ENCODE measurements around the gene AMT.

Gene AMT

DNA sequence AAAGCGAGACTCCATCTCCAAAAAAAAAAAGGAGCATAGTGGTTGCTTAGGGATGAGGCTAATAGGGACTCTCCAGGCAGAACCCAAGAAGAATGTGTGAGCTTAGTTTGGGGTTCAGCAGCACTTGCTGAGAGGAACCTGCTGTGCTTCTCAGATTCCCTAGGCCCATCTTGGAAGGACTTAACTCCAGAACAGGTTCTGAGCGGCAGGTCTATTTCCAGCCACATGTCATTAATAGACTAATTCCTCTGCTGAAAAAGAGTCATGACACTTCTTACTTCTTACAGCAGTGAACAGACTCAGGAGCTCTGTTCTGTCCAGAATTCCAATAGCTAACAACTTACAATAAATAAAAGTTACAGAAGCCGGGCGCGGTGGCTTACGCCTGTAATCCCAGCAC, 33.0 kb downstream of the AMT start:
- no peak for DNase-seq (ENCODE audit: extremely low read depth in 1 of 2, low read depth in 1 of 2)

DNA sequence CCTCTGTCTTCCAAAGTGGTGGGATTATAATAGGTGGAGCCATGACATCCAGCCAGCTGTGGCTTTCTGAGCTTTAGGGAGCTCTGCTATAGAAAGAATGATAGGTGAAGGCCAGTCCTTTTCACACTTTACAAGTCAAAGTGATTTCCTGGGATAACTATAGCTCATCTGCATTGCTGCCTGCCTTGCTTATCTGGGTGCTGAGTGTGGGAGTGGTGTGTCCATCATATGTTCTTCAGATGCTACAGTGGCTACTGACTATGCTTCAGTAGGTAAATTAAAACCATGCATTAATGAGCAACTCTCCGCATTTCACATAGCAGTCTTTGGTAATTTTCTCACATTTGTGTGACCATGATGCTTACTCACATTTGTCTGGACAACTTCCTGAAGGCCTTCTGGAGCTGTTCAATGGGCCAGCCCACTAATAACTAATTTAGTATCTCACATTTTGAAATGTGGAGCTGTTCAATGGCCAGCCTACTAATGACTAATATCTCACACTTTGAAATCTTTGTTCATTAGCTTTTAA, 33.9 kb downstream of the AMT start:
- DNase-seq (ENCODE audit: extremely low read depth in 1 of 2, low read depth in 1 of 2): no peak

DNA sequence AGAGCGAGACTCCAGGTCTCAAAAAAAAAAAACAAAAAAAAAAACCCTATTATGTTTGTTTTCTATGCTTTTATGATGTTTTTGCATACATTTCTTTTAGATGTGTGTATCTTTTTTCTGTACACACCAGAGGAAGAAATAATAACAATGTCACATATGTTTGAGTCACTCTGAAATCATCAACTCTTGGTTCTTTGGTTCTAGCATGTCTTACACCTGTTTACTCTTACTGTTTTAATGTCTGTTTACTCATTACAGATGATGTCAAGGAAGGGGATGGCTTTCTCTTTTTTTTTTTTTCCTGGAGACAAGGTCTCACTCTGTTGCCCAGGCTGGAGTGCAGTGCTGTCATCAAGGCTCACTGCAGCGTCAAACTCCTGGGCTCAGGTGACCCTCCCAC, 34.6 kb downstream of the AMT start:
- DNase-seq (ENCODE audit: extremely low read depth in 1 of 2, low read depth in 1 of 2): no peak

DNA sequence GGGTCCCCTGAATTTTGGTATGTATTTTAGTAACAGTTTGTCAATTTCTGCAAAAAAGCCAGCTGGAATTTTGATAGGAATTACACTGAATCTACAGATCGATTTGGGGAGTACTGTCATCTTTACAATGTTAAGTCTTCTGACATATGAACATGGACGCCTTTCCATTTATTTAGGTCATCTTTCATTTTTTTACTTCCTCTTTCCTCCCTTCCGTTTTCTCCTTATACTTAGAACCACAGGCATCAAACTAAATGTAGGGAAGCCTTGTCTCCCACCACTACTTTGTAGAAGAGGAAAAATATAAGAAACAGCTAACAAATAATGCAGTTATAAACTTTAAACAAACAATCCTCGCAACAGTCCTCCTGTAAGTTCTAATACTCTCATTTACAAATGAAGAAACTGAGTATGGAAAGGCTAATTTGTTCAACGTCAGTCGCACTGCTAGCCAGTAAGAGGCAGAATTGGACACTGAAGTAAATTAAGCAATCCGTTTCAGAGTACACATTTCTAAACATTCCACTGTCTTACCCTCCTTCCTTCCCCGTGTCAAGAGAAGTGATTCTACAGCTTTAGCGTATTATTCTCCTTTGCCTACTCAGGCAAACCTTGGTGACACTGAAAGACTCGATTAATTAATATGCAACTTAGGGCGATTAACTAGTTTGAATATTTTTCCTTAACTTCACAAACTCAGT, 36.1 kb downstream of the AMT start:
- no peak for DNase-seq (ENCODE audit: extremely low read depth in 1 of 2, low read depth in 1 of 2)

DNA sequence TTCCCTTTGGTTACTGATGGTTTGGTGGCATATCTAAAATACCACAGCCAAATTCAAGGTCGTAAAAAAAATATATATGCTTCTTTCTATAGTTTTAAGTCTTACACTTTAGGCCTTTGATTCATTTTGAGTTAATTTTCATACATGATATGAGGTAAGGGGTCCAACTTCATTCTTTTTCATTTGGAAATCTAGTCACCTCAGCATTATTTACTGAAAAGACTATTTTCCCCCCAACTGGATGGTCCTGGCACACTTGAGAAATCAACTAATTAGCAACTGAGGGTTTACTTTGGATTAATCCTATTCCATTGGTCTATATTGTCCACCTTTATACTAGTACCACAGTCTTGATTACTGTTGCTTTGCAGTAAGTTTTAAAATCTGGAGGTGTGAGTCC, 36.7 kb downstream of the AMT start:
- no peak for DNase-seq (ENCODE audit: extremely low read depth in 1 of 2, low read depth in 1 of 2)

DNA sequence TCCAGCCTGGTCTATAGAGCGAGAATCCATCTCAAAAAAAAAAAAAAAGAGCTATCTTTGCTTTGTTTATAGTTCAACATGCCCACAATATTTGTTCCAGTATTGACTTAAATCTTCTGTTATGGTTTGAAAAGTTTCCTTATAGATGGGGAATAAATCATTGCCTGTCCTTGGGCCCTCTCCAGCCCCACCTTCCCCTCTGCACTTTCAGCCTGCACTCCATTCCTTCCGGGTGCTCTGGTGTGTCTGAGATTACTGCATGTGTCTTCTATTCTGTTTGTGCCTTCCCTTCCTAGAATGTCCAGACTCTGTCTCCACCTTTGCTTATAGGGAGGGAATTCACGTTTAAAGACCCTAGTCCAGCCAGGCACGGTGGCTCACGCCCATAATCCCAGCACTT, 38.9 kb downstream of the AMT start:
- no peak for DNase-seq (ENCODE audit: extremely low read depth in 1 of 2, low read depth in 1 of 2)

DNA sequence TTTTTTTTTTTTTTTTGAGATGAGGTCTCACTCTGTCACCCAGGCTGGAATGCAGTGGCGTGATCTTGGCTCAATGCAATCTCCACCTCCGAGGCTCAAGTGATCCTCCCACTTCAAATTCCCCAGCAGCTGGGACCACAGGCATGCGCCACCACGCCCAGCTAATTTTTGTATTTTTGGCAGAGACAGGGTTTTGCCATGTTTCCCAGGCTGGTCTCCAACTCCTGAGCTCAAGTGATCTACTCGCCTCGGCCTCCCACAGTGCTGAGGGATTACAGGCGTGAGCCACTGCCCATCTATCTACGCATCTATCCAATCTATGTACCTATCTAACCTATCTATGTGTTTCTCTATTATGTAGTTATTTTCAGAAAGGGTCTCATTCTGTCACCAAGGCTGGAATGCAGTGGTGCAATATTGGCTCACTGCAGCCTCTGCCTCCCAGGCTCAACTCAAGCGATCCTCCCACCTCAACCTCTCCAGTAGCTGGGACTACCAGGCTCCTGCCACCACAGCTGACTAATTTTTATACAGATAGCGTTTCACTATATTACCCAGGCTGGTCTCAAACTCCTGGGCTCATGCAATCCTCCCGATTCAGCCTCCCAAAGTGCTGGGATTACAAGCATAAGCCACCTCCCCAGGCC, 43.9 kb downstream of the AMT start:
- no peak for DNase-seq (ENCODE audit: extremely low read depth in 1 of 2, low read depth in 1 of 2)

DNA sequence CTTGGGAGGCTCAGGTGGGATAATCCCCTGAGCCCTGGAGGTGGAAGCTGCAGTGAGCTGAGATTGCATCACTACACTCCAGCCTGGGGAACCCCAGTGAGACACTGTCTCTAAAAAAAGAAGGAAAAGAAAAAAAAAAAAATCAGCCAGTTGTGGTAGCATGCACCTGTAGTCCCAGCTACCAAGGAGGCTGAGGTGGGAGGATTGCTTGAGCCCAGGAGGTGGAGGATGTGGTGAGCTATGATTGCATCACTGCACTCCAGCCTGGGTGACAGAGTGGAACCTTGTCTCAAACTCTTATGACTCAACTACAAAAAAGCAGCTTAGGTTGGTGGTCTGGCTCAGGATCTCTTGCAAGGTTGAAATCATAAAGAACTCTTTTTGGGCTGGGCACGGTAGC, 44.8 kb downstream of the AMT start:
- DNase-seq (ENCODE audit: extremely low read depth in 1 of 2, low read depth in 1 of 2): peak; percentile 37 to 73

DNA sequence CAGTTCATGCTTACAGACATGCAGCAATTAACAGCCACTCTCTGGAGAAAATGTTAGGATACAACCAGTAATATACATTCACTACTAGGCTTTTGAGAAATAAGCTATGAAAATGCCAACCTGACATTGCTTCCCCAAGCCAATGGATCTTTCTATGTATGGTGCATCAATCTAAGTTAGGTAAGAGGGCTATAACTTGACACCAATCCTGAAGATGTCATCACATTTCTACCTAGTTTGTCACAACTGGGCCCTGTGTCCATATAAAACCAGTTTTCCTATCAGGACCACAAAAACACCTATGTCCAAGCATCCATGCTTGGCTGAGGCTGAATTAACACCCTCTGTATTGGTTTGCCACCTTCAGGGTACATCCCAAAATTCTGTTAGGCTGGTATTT, 50.3 kb downstream of the AMT start:
- DNase-seq (ENCODE audit: extremely low read depth in 1 of 2, low read depth in 1 of 2): no peak

DNA sequence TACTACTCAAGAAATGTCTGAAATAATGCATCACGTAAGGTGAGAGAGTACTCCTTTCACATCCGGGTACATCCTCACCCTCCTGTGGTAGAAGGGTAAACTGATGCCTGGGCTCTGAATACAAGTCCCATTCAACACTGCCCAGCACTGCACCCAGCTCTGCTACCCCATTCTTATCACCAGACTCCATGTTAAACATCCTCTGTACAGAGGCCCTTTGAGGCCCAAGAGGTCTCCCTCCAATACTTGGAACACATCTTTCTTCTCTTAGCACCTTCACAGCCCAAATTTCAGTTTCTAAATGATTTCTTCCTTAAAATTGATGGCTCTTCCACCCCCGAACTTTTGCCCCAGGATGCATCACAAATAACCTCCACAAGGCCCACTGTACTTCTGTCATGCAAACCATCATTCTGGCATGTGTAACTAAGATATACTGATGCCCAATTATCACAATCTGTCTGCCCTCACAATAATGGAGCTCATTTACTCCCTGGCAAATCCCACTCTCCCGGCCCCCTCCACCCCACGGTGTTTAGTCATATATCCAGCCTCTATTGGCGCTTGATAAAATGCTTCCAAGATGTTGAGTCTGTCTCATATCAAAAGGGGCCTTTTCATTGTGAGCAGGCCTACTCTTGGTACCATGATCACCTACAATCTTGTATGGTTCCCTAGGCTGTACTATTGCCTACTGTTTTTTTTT, 51.5 kb downstream of the AMT start:
- DNase-seq (ENCODE audit: extremely low read depth in 1 of 2, low read depth in 1 of 2): no peak
